T47D (cell line): ENCODE measurements around the gene DEGS1.

Experiments used
- DNase-seq, 2 experiments: peaks; one replicate each; pipeline versions ENCODE4 v3.0.0 to v3.0.0-alpha.2; 2011 to 2012; ENCODE audit warnings: low read depth in 1 of 2, low spot score in 1 of 2
- JUND ChIP-seq: IDR thresholded peaks from 2 replicates; pipeline ENCODE4 v1.6.1; 2012; ENCODE audit warnings: low read depth
- in situ Hi-C: cut with HindIII; loops from 2 replicates; pipeline ENCODE4 v1.10.0; 2016; ENCODE audit warnings: low sequenced_read_pairs, low pct_unique_long_range_greater_than_20kb

Gene DEGS1

DNA sequence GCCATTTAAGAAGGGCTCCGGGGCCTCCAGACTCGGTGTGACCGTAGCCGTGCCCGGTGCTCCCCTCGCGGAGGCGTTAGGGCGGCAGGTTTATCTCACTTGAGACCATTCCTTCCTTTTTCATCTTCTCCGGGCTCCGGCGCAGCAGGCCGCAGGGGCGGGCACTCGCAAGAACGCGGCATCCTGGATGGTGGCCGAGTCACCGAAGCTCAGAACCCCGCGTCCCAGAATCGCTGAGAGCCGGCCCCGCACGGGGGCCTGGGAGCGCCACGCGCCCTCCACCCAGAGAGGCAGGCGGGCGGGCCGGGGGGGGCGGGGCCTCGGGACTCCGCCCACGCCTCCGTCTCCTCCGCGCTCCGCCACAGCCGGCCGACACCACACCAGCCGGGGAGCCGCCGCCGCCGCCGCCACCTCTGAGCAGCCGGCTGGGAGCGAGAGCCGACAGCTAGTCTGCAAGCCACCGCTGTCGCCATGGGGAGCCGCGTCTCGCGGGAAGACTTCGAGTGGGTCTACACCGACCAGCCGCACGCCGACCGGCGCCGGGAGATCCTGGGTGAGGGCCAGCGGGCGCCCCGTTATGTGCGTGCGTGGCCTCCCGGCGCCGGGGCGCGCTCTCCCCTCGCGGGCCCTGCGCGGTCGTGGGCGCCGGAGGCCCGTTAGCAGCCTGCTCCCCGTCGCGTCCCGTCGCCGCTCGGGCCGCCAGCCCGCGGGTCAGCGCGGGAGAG lies at the start of gene DEGS1:
Gene DEGS1 (plus strand): TSS at position 375 of the 725 bp plus-strand sequence. CDS start 97 bp downstream, at position 472.
- peak; percentile 87 to 94 for DNase-seq
- no peak for TF ChIP-seq JUND
- in situ Hi-C loops, result no loop called here

DNA sequence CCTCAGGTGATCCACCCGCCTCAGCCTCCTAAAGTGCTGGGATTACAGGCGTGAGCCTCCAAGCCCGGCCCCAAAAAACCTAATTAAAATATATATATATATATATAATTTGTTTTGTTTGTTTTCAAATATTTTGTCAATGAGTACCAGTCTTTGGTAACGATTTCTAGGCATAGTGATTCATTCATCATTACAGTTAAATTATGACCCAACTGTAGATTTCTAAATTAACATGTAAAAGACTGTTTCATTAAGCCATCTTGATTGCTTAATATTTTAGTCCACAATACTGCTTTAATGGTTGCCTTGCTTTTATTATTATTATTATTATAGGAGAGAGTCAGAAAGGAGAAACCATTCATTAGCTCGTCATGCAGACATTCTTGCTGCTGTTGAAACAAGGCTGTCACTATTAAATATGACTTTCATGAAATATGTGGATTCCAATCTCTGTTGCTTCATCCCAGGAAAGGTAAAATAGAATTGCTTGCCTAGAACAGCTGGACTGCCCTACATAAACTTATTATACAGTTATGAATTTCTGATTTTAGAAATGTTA lies 49.2 kb upstream of the DEGS1 start:
- in situ Hi-C loops, result no loop called here
- no peak for TF ChIP-seq JUND
- DNase-seq, result no peak

DNA sequence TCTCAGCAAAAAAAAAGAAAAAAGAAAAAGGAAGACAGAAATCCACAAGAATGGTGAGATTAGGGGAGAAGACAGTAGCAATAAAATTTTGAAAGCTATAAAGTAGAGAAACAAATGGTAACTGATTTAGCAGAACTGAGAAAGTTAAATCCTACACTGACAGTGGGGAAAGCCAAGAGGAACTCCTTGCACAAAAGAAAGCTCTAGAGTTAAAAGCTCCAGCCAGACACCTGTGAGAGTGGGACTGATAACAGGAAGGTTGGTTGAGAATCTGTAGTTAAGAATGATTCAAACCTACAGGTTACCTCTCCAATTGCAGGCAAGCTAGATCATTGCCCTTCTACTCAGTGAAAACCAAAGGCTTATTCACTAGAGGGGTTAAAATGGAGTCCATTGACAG lies 45.5 kb upstream of the DEGS1 start:
- in situ Hi-C loops, result no loop called here
- DNase-seq, result no peak
- TF ChIP-seq JUND, result no peak

DNA sequence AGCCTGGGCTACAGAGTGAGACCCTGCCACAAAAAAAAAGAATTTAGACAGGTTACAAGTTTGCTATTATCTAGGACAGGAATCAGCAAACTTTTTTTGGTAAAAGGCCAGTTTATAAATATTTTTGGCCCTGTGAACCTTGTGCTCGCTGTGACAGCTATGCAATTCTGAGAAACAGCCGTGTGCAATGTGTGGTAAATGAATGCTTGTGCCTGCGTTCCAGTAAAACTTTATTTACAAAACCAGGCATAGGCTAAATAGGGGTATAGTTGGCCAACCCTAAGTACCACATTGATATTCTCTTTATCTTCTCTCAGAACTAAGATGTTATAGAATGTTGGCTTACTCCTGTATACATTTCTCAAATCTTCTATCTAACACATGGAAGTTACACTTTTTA lies 44.8 kb upstream of the DEGS1 start:
- no peak for TF ChIP-seq JUND
- in situ Hi-C loops, result no loop called here
- DNase-seq, result no peak

DNA sequence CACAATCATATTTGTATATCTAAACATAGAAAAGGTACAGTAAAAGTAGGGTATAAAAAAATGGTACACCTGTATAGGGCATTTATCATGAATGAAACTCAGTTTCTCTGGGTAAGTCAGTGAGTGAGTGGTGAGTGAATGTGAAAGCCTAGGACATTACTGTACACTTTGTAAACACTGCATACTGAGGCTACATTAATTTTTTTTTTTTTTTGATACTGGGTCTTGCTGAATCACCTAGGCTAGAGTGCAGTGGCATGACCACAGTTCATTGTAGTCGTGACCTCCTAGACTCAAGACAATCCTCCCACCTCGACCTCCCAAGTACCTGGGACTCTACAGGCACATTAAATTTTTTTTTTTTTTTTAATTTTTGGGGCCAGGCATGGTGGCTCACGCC lies 41.3 kb upstream of the DEGS1 start:
- TF ChIP-seq JUND, result no peak
- in situ Hi-C loops, result no loop called here
- no peak for DNase-seq

DNA sequence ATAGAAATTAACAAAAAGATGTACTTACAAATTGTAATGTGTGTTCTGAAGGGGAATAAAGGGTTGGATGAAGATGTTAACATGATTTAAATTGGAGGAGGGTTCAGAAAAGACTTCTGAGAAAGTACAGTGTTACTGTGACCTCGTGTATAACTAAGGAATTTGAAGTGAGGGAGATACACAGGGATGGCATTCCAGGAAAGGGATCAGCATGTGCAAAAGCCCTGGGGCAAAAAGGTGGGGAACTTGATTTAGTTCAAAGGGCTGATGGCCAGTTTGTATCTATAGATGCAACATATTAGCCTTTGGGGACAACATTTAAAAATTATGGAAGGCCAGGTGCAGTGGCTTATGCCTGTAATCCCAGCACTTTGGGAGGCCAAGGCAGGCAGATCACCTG lies 33.3 kb upstream of the DEGS1 start:
- no peak for DNase-seq
- in situ Hi-C loops, result no loop called here

DNA sequence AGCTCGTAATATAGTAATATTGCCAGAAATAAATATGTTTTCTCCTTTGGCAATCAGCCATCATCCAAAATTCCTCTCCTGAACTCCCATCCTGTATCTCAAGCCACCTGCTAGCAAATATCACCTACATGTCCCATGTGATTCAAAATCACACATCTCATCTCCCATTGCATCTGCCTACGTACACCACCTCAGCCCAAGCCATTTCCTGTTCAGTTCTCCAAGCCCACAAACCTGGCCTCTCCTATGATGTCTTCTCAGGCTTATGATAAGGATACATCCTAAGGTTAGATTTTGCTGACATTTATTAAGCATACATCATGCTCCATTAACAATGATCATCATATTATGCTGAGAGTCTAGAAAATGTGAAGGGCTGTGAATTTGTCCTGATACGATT lies 31.9 kb upstream of the DEGS1 start:
- no peak for TF ChIP-seq JUND
- in situ Hi-C loops, result no loop called here
- DNase-seq, result no peak

More for the DNA sequence above, 33.3 kb upstream of the DEGS1 start:
- no peak for TF ChIP-seq JUND

DNA sequence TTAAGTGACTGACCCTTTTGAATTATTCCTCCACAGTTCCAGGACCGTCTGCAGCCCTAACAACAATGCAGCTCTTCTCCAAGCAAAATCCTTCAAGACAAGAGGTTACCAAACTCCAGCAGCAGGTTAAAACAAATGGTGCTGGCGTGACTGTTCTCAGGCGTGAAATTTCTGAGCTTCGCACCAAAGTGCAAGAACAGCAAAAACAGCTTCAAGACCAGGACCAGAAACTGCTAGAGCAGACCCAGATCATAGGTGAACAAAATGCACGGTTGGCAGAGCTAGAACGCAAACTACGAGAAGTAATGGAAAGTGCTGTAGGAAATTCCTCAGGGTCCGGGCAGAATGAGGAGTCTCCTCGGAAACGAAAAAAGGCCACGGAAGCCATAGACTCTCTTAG lies 25.7 kb upstream of the DEGS1 start:
- TF ChIP-seq JUND, result no peak
- in situ Hi-C loops, result no loop called here
- no peak for DNase-seq

DNA sequence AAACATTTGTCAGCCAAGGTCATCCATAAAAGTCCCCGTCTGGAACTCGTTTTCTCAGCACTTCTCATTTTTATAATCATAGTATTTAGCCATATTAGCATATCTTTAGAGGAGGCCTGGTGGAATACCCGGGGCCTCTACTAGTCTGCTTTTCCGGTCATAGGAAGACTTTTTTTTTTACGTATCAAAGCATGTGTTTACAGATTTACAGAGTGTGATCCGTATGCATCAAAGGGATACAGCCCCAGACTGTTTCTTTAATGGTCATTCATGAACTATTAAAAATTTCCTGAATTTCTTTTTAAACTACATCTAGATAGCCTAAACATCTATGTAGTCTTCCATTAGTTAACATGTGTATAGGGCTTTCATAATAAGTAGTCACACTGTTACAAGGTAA lies 23.5 kb upstream of the DEGS1 start:
- in situ Hi-C loops, result no loop called here
- TF ChIP-seq JUND, result no peak
- DNase-seq, result no peak

DNA sequence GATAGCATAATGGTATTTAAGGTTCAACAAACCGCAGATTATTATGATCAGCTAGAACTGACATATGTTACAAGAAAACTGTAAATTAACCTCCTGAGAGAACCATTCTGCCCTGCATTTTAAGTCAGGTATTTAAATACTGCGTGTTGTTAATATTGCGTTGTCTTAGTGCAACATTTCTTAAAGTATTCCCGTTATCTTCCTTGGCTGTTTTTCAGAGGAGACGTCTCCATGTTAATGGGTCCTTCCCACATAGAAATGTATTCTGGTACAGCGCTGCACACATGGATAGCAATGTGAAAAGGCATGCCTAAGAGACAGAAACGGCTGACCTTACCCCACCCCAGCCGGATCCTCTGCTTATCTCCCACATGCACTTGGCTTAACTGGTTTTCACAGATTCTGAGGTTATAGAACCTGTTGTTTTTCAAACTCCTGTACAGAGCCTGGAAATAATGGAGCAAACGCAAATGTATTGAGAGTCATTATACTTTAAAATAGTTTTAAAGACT lies 22.8 kb upstream of the DEGS1 start:
- no peak for TF ChIP-seq JUND
- DNase-seq, result no peak
- in situ Hi-C loops, result no loop called here

DNA sequence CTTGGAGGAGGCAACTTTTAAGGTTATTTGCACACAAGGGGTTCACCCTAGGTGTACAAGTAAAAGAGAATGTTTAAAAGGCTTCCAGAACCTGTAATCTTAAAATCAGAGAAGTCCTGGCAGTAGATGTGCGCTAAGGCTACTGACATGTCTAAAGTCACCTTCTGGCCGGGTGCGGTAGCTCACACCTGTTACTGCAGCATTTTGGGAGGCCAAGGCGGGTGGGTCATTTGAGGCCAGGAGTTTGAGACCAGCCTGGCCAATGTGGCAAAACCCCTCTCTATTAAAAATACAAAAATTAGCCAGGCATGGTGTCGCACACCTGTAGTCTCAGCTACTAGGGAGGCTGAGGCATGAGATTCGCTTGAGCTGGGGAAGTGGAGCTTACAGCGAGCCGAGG lies 20.3 kb upstream of the DEGS1 start:
- in situ Hi-C loops, result no loop called here
- TF ChIP-seq JUND, result no peak
- no peak for DNase-seq

DNA sequence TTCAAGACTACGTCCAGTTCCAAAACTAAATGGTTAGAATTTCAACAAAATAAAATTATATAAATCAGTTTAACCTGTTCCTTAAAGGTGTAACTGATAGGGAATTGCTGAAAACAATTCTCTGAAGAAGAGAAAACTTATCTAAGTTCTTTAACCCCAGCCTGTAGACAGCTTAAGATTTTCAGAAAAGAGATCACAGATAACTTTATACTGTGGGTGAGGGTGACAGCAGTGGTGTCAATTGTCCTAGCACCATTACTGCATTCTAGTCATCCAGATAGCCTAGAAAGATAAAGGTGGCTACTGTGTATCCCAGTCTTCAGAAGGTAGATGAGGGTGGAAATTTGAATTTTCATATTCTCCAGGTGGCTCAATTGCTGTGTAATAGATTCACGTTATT lies 19.7 kb upstream of the DEGS1 start:
- no peak for TF ChIP-seq JUND
- DNase-seq, result no peak
- in situ Hi-C loops, result no loop called here

DNA sequence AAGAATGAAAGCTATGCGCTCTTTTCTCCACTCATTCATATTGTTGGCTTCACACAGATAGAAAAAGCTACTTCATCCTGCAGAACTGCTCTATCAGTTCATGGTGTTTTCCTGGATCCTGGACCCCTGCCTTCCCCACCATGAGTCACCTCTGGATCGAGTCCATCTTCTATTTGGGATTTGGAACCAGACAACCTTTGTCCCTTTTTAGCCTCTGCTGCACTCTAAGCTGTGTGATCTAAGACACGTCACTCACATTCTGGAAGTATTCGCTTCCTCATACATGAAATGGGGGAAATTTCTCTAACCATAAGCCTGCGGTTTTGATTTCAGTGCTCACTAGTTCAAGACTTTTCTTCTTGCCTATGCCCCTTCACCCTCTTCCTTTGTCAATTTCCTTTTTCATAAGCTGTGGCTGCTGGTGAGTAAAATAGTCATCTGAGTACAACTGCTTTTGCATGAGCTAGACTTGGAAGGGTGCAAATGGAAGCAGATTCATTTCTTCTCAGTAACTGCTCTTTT lies 14.1 kb upstream of the DEGS1 start:
- in situ Hi-C loops, result no loop called here
- no peak for TF ChIP-seq JUND
- no peak for DNase-seq
